ENCODE data around the gene FOXK2. TPM values are rescaled to one million over a fixed set of nuclear protein-coding genes. Genes with fewer than 3 reads are reported as not detected.
"Not testable (repeated sequence)": the region's sequence is repeated elsewhere in the genome, so short reads cannot be mapped to it uniquely, and the experiment has no call there.

Gene FOXK2
- total RNA-seq, 1 experiment from 2014 or later: 22.4 TPM

DNA sequence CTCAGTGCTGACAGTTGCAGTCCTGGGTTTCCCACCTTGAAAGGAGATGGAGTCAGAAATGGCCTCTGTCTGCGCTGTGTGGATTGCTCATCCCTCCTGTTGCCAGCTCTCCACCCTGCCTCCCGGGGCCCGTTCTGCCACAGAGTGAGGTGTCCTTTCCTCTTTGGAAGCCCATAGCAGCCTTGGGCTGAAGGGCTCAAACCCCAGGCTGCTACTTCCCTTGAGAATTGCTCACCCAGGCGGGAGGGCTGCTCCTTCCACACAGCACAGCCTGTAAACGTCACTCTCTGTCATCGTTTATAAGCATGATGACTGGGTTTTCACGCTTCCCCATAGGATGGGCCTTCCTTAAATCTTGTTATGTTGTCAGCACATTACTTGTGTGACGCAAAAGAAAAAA is 62.7 kb downstream of the FOXK2 start:
- Histone ChIP-seq H3K27me3 (ENCODE audit: low read length) (no peaks in the 10 kb centered on the region), H3K9me2 (replicated peaks; ENCODE audit: insufficient read depth, low read length) (no peaks in the 10 kb centered on the region), H3K79me2 (ENCODE audit: low read length) (no peaks in the 10 kb centered on the region), H2AFZ (ENCODE audit: low read length) (no peak overlapping the region), H4K20me1 (ENCODE audit: insufficient read depth, low read depth, low read length) (no peaks in the 10 kb centered on the region), H3K9ac (ENCODE audit: low read length) (no peak overlapping the region), H3K4me1 (ENCODE audit: low read length) (no peaks in the 10 kb centered on the region), H3K4me3 (ENCODE audit: low read length) (no peak overlapping the region), H3K27ac (ENCODE audit: low read length) (no peak overlapping the region), H3K36me3 (ENCODE audit: insufficient read depth, low read length) (peaks cover 6% of the 10 kb centered on the region), H3K9me3 (ENCODE audit: low read length) (no peaks in the 10 kb centered on the region), H3K4me2 (ENCODE audit: low read depth, low read length, poor library complexity, severe bottlenecking) (no peak overlapping the region)
- no peak for DNase-seq

DNA sequence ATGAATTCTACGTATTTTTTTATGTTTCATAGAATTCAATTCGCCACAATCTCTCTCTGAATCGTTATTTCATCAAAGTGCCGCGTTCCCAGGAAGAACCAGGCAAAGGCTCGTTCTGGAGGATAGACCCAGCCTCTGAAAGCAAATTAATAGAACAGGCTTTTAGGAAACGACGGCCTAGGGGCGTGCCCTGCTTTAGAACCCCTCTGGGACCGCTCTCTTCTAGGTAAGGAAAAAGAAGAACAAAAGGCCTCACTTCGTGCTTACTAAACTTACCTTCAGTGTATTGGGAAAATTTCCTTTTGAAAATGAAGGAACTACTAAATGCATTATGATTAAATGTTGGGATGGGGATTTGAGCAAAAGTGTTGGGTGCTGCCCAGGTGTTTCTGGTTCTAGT is 63.2 kb downstream of the FOXK2 start:
- Histone ChIP-seq H3K79me2 (ENCODE audit: low read length) (no peaks in the 10 kb centered on the region), H3K4me1 (ENCODE audit: low read length) (no peaks in the 10 kb centered on the region), H3K4me3 (ENCODE audit: low read length) (no peak overlapping the region), H3K36me3 (ENCODE audit: insufficient read depth, low read length) (peaks cover 7% of the 10 kb centered on the region), H3K27me3 (ENCODE audit: low read length) (no peaks in the 10 kb centered on the region), H3K4me2 (ENCODE audit: low read depth, low read length, poor library complexity, severe bottlenecking) (no peak overlapping the region), H2AFZ (ENCODE audit: low read length) (no peak overlapping the region), H3K9me3 (ENCODE audit: low read length) (no peaks in the 10 kb centered on the region), H4K20me1 (ENCODE audit: insufficient read depth, low read depth, low read length) (no peaks in the 10 kb centered on the region), H3K27ac (ENCODE audit: low read length) (no peak overlapping the region), H3K9me2 (replicated peaks; ENCODE audit: insufficient read depth, low read length) (no peaks in the 10 kb centered on the region), H3K9ac (ENCODE audit: low read length) (no peak overlapping the region)
- DNase-seq: no peak

DNA sequence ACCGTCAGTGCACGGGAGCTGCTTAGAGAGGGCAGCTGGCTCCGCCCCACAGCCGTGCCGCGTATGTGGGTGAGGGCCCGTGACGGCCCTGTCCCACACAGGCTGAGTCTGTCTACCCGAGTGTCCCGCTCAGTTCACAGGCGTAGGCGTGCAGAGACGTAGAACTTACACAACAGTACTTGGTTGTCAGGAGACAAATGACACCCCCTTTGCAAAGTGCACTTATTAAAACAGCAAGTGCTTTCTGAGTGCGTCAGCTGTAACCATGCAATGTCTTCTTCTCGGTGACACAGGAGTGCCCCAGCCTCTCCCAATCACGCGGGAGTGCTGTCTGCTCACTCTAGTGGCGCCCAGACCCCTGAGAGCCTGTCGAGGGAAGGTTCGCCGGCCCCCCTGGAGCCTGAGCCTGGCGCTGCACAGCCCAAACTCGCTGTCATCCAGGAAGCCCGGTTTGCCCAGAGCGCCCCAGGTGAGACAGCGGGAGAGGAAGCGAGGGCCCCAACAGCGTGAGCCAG is 64.2 kb downstream of the FOXK2 start:
- Histone ChIP-seq H3K27me3 (ENCODE audit: low read length) (no peaks in the 10 kb centered on the region), H3K36me3 (ENCODE audit: insufficient read depth, low read length) (peaks cover 7% of the 10 kb centered on the region), H3K4me1 (ENCODE audit: low read length) (no peaks in the 10 kb centered on the region), H2AFZ (ENCODE audit: low read length) (no peak overlapping the region), H3K9me2 (replicated peaks; ENCODE audit: insufficient read depth, low read length) (no peaks in the 10 kb centered on the region), H3K4me2 (ENCODE audit: low read depth, low read length, poor library complexity, severe bottlenecking) (no peak overlapping the region), H3K9ac (ENCODE audit: low read length) (no peak overlapping the region), H3K4me3 (ENCODE audit: low read length) (no peak overlapping the region), H4K20me1 (ENCODE audit: insufficient read depth, low read depth, low read length) (no peaks in the 10 kb centered on the region), H3K27ac (ENCODE audit: low read length) (no peak overlapping the region), H3K79me2 (ENCODE audit: low read length) (no peaks in the 10 kb centered on the region), H3K9me3 (ENCODE audit: low read length) (no peaks in the 10 kb centered on the region)
- no peak for DNase-seq

DNA sequence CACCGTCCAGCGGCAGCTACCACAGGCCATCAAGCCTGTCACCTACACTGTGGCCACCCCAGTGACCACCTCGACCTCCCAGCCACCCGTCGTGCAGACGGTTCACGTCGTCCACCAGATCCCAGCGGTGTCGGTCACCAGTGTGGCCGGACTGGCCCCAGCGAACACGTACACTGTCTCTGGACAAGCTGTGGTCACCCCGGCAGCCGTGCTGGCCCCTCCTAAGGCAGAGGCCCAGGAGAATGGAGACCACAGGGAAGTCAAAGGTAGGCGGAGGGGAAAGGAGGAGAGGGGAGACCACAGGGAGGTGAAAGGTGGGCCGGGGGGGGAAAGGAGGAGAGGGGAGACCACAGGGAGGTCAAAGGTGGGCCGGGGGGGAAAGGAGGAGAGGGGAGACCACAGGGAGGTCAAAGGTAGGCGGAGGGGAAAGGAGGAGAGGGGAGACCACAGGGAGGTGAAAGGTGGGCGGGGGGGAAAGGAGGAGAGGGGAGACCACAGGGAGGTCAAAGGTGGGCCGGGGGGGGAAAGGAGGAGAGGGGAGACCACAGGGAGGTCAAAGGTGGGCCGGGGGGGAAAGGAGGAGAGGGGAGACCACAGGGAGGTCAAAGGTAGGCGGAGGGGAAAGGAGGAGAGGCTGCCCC is 66.5 kb downstream of the FOXK2 start:
- H3K27me3 ChIP-seq (ENCODE audit: low read length); H3K9ac ChIP-seq (ENCODE audit: low read length); H4K20me1 ChIP-seq (ENCODE audit: insufficient read depth, low read depth, low read length); H3K4me1 ChIP-seq (ENCODE audit: low read length); H3K36me3 ChIP-seq (ENCODE audit: insufficient read depth, low read length); H3K9me3 ChIP-seq (ENCODE audit: low read length); DNase-seq; H3K9me2 ChIP-seq (replicated peaks; ENCODE audit: insufficient read depth, low read length); H3K27ac ChIP-seq (ENCODE audit: low read length); H3K4me2 ChIP-seq (ENCODE audit: low read depth, low read length, poor library complexity, severe bottlenecking); H3K79me2 ChIP-seq (ENCODE audit: low read length); H3K4me3 ChIP-seq (ENCODE audit: low read length); H2AFZ ChIP-seq (ENCODE audit: low read length): not testable (repeated sequence)

DNA sequence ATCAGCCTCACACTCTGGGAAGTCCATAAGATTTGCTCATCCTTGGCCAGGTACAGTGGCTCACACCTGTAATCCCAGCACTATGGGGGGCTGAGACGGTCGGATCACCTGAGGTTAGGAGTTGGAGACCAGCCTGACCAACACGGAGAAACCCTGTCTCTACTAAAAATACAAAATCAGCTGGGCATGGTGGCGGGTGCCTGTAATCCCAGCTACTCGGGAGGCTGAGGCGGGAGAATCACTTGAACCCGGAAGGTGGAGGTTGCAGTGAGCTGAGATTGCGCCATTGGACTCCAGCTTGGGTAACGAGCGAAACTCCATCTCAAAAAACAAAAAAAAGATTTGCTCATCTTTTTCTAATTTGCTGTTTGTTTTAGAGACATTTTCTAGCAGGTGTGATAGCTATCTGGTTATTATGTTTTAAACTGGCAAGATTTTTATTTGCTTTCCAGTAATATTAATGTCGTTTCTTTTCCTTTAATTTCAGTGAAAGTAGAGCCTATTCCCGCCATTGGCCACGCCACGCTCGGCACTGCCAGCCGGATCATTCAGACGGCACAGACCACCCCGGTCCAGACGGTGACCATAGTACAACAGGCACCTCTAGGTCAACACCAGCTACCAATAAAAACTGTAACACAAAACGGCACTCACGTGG is 67.2 kb downstream of the FOXK2 start:
- Histone ChIP-seq H3K4me2 (ENCODE audit: low read depth, low read length, poor library complexity, severe bottlenecking) (no peak overlapping the region), H3K27ac (ENCODE audit: low read length) (no peak overlapping the region), H3K9me2 (replicated peaks; ENCODE audit: insufficient read depth, low read length) (no peaks in the 10 kb centered on the region), H3K79me2 (ENCODE audit: low read length) (no peaks in the 10 kb centered on the region), H3K27me3 (ENCODE audit: low read length) (no peaks in the 10 kb centered on the region), H3K4me1 (ENCODE audit: low read length) (no peaks in the 10 kb centered on the region), H3K9ac (ENCODE audit: low read length) (no peak overlapping the region), H3K4me3 (ENCODE audit: low read length) (no peak overlapping the region), H2AFZ (ENCODE audit: low read length) (no peak overlapping the region), H4K20me1 (ENCODE audit: insufficient read depth, low read depth, low read length) (no peaks in the 10 kb centered on the region), H3K9me3 (ENCODE audit: low read length) (no peaks in the 10 kb centered on the region), H3K36me3 (ENCODE audit: insufficient read depth, low read length) (peaks cover 7% of the 10 kb centered on the region)
- no peak for DNase-seq

DNA sequence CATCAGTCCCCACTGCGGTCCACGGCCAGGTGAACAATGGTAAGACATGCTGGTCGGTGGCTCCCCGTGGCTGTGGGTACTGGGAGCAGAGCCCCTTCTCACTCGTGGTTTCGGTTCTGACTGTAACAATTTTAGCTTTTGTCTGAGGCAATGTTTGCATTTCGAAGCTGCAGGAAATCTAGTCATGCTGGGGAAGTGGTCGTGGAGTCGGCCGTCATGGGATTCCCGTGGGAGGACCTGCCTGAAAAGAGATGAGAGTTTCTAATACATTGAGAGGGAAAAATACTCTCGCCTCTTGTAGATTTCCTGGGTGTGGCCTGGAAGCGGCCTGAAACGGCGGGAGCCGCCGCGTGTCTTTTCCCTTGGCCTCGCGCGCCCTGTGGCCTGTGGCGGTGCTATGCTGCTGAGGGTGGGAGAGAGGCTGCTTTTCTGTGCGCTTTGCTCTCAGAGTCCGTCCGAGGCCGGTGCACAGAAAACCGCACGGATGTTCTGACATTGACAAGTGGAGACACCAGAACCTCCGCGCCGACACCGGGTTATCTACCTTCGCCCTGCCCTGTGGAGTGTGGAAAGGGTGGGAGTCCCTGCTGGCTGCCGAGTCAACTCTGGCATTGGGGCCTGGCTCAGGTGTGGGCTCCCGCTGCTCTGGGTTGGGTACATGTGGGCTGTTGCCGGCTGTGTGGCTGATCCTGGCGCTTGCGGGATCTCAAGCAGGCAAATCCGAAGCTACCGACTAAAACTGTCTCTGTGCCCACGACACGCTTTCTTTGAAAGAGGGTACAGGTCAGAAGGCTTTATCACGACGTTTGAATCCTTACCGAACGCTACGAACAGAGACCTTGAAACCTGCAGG is 67.9 kb downstream of the FOXK2 start:
- H3K36me3 ChIP-seq (ENCODE audit: insufficient read depth, low read length): peaks cover 5% of the 10 kb centered on the region
- H3K79me2 ChIP-seq (ENCODE audit: low read length): no peaks in the 10 kb centered on the region
- H3K4me1 ChIP-seq (ENCODE audit: low read length): no peaks in the 10 kb centered on the region
- no peaks in the 10 kb centered on the region for H3K9me3 ChIP-seq (ENCODE audit: low read length)
- no peaks in the 10 kb centered on the region for H3K27me3 ChIP-seq (ENCODE audit: low read length)
- no peak overlapping the region for H3K4me3 ChIP-seq (ENCODE audit: low read length)
- no peak for DNase-seq
- H3K4me2 ChIP-seq (ENCODE audit: low read depth, low read length, poor library complexity, severe bottlenecking): no peak overlapping the region
- no peaks in the 10 kb centered on the region for H3K9me2 ChIP-seq (replicated peaks; ENCODE audit: insufficient read depth, low read length)
- H2AFZ ChIP-seq (ENCODE audit: low read length): no peak overlapping the region
- no peak overlapping the region for H3K27ac ChIP-seq (ENCODE audit: low read length)
- H4K20me1 ChIP-seq (ENCODE audit: insufficient read depth, low read depth, low read length): no peaks in the 10 kb centered on the region
- no peak overlapping the region for H3K9ac ChIP-seq (ENCODE audit: low read length)

DNA sequence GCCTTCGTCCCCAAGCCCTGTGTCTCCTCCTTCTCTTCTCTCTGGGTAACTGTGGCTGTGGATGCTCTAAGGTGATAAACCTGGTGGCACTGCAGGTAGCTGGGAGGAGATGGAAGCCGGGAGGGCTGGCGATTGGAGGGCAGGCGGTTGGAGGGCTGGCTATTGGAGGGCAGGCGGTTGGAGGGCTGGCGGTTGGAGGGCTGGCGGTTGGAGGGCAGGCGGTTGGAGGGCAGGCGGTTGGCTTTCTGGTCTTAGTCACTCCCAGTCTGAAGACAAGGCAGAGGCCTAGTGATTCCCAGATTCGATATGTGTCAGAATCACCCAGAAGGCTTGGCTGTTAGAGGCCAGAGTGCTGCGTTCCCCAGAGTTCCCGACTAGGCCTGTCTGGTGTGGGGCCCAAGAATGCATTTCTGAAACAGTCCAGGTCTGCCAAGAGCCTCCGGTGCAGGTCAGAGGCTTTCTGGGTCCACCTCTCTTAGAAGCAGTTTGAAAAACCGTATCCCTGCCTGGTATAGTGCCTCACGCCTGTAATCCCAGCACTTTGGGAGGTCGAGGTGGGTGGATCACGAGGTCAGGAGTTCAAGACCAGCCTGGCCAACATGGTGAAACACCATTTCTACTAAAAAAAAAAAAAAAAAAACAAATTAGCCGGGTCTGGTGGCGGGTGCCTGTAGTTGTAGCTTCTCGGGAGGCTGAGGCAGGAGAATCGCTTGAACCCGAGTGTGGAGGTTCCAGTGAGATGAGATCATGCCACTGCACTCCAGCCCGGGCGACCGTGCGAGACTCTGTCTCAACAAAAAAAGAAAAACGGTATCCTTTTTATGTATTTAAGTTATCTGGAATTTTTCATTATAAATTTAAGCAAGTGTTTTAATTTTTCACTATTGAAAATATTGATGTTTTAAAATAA is 69.0 kb downstream of the FOXK2 start:
- Histone ChIP-seq H3K9ac (ENCODE audit: low read length) (no peak overlapping the region), H3K27ac (ENCODE audit: low read length) (no peak overlapping the region), H3K9me3 (ENCODE audit: low read length) (no peaks in the 10 kb centered on the region), H4K20me1 (ENCODE audit: insufficient read depth, low read depth, low read length) (no peaks in the 10 kb centered on the region), H3K27me3 (ENCODE audit: low read length) (no peaks in the 10 kb centered on the region), H3K36me3 (ENCODE audit: insufficient read depth, low read length) (peaks cover 4% of the 10 kb centered on the region; the same call in 1 of the 2 replicates), H3K79me2 (ENCODE audit: low read length) (no peaks in the 10 kb centered on the region), H3K4me3 (ENCODE audit: low read length) (no peak overlapping the region), H3K4me1 (ENCODE audit: low read length) (peaks cover 3% of the 10 kb centered on the region), H3K9me2 (replicated peaks; ENCODE audit: insufficient read depth, low read length) (no peaks in the 10 kb centered on the region), H3K4me2 (ENCODE audit: low read depth, low read length, poor library complexity, severe bottlenecking) (no peak overlapping the region), H2AFZ (ENCODE audit: low read length) (no peak overlapping the region)
- DNase-seq: no peak
